Tibial nerve (tissue), 4 donors: ENCODE measurements around the gene RUVBL1. TPM values are rescaled to one million over a fixed set of nuclear protein-coding genes. Genes with fewer than 3 reads are reported as not detected.

Source experiments
- DNase-seq, 2 donors: peaks; one replicate each; pipeline ENCODE4 v3.0.0-alpha.2; 2019; ENCODE audit warnings: low spot score in 2 of 2
- H3K27ac ChIP-seq, 4 donors: fragments of 200-600 bp; sonication (generic) in 3 of 4; one replicate each; pipeline ENCODE4 v1.5.1; 2017 to 2019; ENCODE audit warnings: mild to moderate bottlenecking in 1 of 4
- H3K27me3 ChIP-seq, 2 donors: fragments of 200-600 bp; sonication (generic) in 1 of 2; one replicate each; pipeline versions ENCODE4 v1.5.1 to v1.6.0; 2017 to 2019
- H3K36me3 ChIP-seq, 3 donors: fragments of 200-600 bp; sonication (generic); one replicate each; pipeline ENCODE4 v1.5.1; 2018 to 2019
- H3K4me1 ChIP-seq, 4 donors: fragments of 200-600 bp; sonication (generic) in 3 of 4; one replicate each; pipeline ENCODE4 v1.5.1; 2017 to 2019
- H3K4me3 ChIP-seq, 4 donors: fragments of 200-600 bp; sonication (generic) in 3 of 4; one replicate each; pipeline ENCODE4 v1.5.1; 2017 to 2019; ENCODE audit warnings: mild to moderate bottlenecking in 1 of 4, moderate library complexity in 1 of 4
- H3K9me3 ChIP-seq, 4 donors: fragments of 200-600 bp; sonication (generic) in 3 of 4; one replicate each; pipeline ENCODE4 v1.5.1; 2017 to 2019
- CTCF ChIP-seq, 5 experiments: fragments of 200-600 bp in 3 of 5; fragments of 450-650 bp in 2 of 5; sonication (generic) in 3 of 5; IDR thresholded peaks; one replicate each; pipeline ENCODE4 v1.5.1; 2016 to 2019; ENCODE audit warnings: antibody characterized with exemption in 5 of 5, mild to moderate bottlenecking in 3 of 5, moderate library complexity in 2 of 5
- EP300 ChIP-seq, 2 donors: sonication (generic); formaldehyde crosslinking; IDR thresholded peaks; one replicate each; pipeline ENCODE4 v1.6.1; 2017; ENCODE audit warnings: antibody characterized with exemption in 2 of 2, mild to moderate bottlenecking in 1 of 2
- POLR2A ChIP-seq, 2 donors: fragments of 450-650 bp; IDR thresholded peaks; one replicate each; pipeline ENCODE4 v1.6.1; 2017; ENCODE audit warnings: antibody characterized with exemption in 2 of 2, mild to moderate bottlenecking in 2 of 2, moderate library complexity in 2 of 2
- WGBS, 2 donors: methylation state at CpG; one replicate each; pipeline ENCODE4 v1.1.5; 2018; 5-methylcytosine and 5-hydroxymethylcytosine counted together
- total RNA-seq, 4 donors: library from RNA; depleted of rRNA; stranded (reverse); fragments of >200 nt; gene quantifications; one replicate each; pipeline ENCODE4 v1.1.0, GENCODE V29; 2016

RUVBL1 gene
- total RNA-seq, 4 donors from 2014 or later, result 29.7 to 41.7 (median 34.1) TPM

GRCh38 chr3:128056258-128056657 lies 67.4 kb downstream of the RUVBL1 start:
- 73 to 88% methylated on average over 4 of the region's 4 CpGs for WGBS, 2 donors
- peaks cover 0 to 35% (median 22%) of the 10 kb centered on the region in 4 donors for H3K4me1 ChIP-seq
- peaks cover 0 to 63% (median 32%) of the 10 kb centered on the region in 3 donors for H3K36me3 ChIP-seq
- no peak for TF ChIP-seq CTCF (IDR thresholded peaks at IDR 0.05)
- TF ChIP-seq EP300 (IDR thresholded peaks at IDR 0.05), result no peak
- TF ChIP-seq POLR2A (IDR thresholded peaks at IDR 0.05), result no peak
- no peak overlapping the region for H3K4me3 ChIP-seq
- H3K27me3 ChIP-seq, result no peaks in the 10 kb centered on the region
- no peak for DNase-seq
- no peaks in the 10 kb centered on the region for H3K9me3 ChIP-seq
- H3K27ac ChIP-seq, result no peak overlapping the region

- Histone ChIP-seq H3K4me1 (peaks cover 0 to 40% (median 24%) of the 10 kb centered on the region in 4 donors), H3K36me3 (peaks cover 0 to 44% (median 13%) of the 10 kb centered on the region in 3 donors), H3K9me3 (no peaks in the 10 kb centered on the region), H3K27ac (no peak overlapping the region), H3K4me3 (peak overlapping the region in 1 of 4 donors; percentile 5), H3K27me3 (no peaks in the 10 kb centered on the region)
- TF ChIP-seq CTCF (IDR thresholded peaks at IDR 0.05) (no peak), EP300 (IDR thresholded peaks at IDR 0.05) (no peak), POLR2A (IDR thresholded peaks at IDR 0.05) (no peak)
- WGBS, 2 donors, result 49 to 62% methylated on average over 3 of the region's 3 CpGs
- DNase-seq, result no peak
These were observed 69.2 kb downstream of the RUVBL1 start for GRCh38 chr3:128054367-128054766.

GRCh38 chr3:128053614-128054013 lies 70.0 kb downstream of the RUVBL1 start:
- no peak for TF ChIP-seq CTCF (IDR thresholded peaks at IDR 0.05)
- TF ChIP-seq EP300 (IDR thresholded peaks at IDR 0.05), result no peak
- TF ChIP-seq POLR2A (IDR thresholded peaks at IDR 0.05), result no peak
- DNase-seq, result no peak
- Histone ChIP-seq H3K4me3 (peak overlapping the region in 2 of 4 donors; percentile 92 to 99), H3K4me1 (peaks cover 0 to 40% (median 24%) of the 10 kb centered on the region in 4 donors), H3K36me3 (peaks cover 0 to 36% (median 8%) of the 10 kb centered on the region in 3 donors), H3K27ac (peak overlapping the region in 1 of 4 donors; percentile 94), H3K27me3 (no peaks in the 10 kb centered on the region), H3K9me3 (no peaks in the 10 kb centered on the region)
- 52 to 68% methylated on average over 6 of the region's 6 CpGs for WGBS, 2 donors

GRCh38 chr3:128052595-128053351 lies 70.8 kb downstream of the RUVBL1 start:
- Histone ChIP-seq H3K27ac (peak overlapping the region; percentile 69 to 94 (median 94)), H3K4me1 (peaks cover 0 to 40% (median 24%) of the 10 kb centered on the region in 4 donors), H3K36me3 (peaks cover 0 to 31% (median 8%) of the 10 kb centered on the region in 3 donors), H3K4me3 (peak overlapping the region; percentile 92 to 99 (median 98)), H3K9me3 (no peaks in the 10 kb centered on the region), H3K27me3 (no peaks in the 10 kb centered on the region)
- DNase-seq, result no peak
- TF ChIP-seq EP300 (IDR thresholded peaks at IDR 0.05) (no peak), CTCF (IDR thresholded peaks at IDR 0.05) (no peak), POLR2A (IDR thresholded peaks at IDR 0.05) (no peak)
- WGBS, 2 donors, result 1% methylated on average over 16 to 23 of the region's 33 CpGs
